Tibial nerve (tissue), 4 donors: ENCODE measurements around the gene RASA3.

Source experiments
- CTCF ChIP-seq, 5 experiments: fragments of 200-600 bp in 3 of 5; fragments of 450-650 bp in 2 of 5; sonication (generic) in 3 of 5; IDR thresholded peaks; one replicate each; pipeline ENCODE4 v1.5.1; 2016 to 2019; ENCODE audit warnings: antibody characterized with exemption in 5 of 5, mild to moderate bottlenecking in 3 of 5, moderate library complexity in 2 of 5
- EP300 ChIP-seq, 2 donors: sonication (generic); formaldehyde crosslinking; IDR thresholded peaks; one replicate each; pipeline ENCODE4 v1.6.1; 2017; ENCODE audit warnings: antibody characterized with exemption in 2 of 2, mild to moderate bottlenecking in 1 of 2

- TF ChIP-seq CTCF (IDR thresholded peaks at IDR 0.05) = no peak
- TF ChIP-seq EP300 (IDR thresholded peaks at IDR 0.05) = no peak
Measured at GRCh38 chr13:114023716-114024602, 108.5 kb downstream of the RASA3 start.
